Subcutaneous adipose tissue (tissue), 4 donors: Measurements from ENCODE around the gene ALOX15B. TPM values are rescaled to one million over a fixed set of nuclear protein-coding genes. Genes with fewer than 3 reads are reported as not detected.

ENCODE experiments used
- CTCF ChIP-seq: fragments of 450-650 bp; IDR thresholded peaks from one replicate; pipeline ENCODE4 v1.5.1; 2016; ENCODE audit warnings: low read depth, mild to moderate bottlenecking, control low read depth, antibody characterized with exemption, moderate library complexity
- total RNA-seq, 4 donors: library from RNA; depleted of rRNA; stranded (reverse); fragments of >200 nt; gene quantifications; one replicate each; pipeline ENCODE4 v1.1.0, GENCODE V29; 2016

The ALOX15B gene
- total RNA-seq, 4 donors from 2014 or later = 4.9 to 36.4 (median 10.9) TPM

DNA sequence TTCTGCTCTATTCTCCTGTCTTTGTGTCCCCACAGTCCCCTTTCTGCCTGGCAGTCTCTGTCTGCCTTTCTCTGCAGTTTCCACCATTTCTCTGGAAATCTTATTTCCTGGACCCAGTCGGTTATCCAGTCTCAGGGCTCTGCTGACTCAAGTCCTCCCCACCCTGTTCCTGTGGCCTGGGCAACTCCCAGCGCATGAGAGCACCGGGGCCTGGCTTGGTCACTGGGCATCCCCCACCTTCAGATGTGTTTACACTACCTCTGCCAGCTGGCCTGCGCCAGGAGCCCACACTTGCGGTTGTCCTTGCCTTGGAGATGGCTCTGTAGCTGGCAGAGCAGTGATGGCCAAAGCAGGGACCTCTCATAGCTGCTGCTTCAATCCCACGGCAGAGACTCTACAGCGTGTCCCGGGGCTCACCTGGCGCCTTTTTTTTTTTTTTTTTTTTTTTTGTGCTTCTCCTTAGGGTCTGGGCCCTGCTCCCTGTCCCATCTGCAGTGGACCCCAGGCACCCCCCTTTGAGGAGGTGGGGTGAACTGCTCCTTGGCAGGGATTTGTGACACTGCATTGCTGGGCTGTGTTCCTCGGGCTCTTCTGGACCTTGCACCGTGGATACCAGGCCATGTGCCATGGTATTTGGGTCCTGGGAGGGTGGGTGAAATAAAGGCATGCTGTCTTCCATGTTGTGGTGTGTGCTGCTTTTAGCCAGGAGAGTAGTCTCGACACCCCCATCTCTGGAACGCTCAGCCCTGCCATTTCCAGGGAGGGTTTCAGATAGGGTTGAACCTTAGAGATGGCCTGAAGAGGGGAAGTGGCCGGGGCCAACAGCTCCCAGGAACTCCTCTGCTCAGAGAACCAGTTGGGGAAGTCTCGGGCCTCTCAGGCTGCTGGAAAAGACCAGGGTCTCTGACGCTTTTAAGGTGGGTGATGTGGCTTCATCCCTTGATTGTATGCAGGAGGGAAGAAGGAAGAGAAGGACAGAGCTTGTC, 18.9 kb upstream of the ALOX15B start:
- no peak for TF ChIP-seq CTCF

DNA sequence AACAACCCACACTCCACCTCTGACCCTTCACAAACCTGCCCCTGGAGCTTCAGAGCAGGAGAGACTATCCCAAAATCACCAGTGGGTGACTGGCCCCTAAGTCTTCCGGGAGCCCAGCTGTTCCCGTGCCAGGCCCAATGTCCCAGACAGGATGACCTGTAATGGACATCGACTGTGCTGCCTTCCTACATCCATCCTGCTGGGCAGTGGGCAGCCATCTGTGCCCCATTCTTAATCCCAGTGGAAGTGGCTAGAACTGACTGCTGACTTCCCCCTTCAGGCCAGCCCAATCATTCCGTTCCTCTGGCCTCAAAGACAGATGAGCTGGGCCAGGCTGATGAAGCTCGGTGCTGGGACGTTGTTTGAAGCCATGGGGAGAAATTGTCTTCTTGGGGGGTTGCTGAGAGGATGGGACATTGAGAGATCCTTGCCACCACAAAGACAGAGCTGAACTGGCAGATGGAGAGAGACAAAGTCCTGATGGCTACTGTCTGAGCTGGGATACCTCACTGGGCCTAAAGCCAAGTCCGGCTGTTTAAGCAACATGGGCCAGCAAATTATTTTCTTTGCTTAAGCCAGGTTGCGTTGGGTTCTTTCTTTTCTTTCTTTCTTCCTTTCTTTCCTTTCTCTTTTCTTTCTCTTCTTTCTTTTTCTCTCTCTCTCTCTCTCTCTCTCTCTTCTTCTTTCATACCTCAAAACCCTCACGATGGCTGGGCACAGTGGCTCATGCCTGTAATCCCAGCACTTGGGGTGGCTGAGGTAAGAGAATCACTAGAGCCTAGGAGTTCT, 17.9 kb upstream of the ALOX15B start:
- no peak for TF ChIP-seq CTCF

- TF ChIP-seq CTCF = no peak
Measured at GRCh38 chr17:8021565-8022359, 17.1 kb upstream of the ALOX15B start.

GRCh38 chr17:8022360-8023003, 16.4 kb upstream of the ALOX15B start:
- no peak for TF ChIP-seq CTCF

DNA sequence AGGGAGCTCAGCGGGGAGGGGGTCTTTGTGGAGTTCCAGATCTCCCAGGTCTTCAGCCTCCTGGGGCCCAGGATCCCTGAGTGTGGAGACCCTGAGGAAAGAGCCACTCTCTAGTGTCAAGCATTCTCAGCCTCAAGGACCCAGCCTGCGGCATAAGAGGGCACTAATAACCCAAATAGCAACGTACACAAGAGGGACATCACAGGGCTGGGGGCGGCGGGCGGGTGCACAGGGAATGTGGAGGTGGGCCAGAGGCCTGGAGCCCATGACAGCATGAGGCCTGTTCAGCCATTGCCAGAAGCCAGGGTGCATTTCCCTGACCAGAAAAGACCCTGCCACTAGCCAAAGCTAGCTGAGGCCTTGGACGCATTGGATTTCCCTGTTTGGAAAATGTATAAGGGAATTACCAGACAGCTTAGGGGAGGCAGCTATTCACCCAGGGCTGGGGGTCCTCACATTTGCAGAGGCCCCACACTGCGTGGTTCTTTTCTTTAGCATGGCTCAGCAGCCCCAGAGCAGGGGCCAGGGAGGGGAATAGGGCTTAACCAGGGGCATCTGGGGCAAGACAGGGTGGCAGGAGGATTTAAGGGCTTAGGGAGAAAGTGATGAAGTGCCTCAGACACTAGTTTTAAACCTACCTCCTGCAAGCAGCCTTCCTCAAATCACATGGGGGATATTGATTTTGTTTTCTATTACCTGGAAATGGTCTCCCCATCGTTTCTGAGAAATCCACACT, 13.5 kb upstream of the ALOX15B start:
- TF ChIP-seq CTCF = no peak

DNA sequence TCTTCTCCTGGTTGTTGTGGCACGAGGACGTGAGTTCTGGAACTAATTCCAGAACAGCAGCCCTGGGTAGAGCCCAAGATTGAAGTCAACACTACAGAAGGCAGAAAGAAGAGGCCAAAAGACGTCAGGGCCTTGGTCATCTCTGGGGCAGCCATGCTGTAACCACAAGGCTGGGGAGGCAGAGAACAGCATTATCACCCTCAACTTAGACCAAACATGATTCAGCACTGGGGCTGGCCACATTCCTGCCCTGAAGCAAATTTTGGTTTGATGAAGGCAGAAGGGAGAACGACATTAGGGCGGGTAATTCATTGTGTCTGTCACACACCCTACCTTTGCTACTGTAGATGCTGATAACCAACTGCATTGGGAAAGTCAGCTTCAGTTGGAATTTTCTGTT, 9.7 kb upstream of the ALOX15B start:
- TF ChIP-seq CTCF = no peak
